LNCaP clone FGC (cell line): ENCODE measurements around the gene STK24.

ENCODE experiments used
- DNase-seq: peaks from one replicate; pipeline ENCODE4 v3.0.0-alpha.2; 2011; ENCODE audit warnings: low read depth
- H3K4me3 ChIP-seq: 2 replicates; pipeline ENCODE4 v1.5.1; 2011; ENCODE audit warnings: mild to moderate bottlenecking, low read depth, low read length, control low read depth
- CTCF ChIP-seq: IDR thresholded peaks from 2 replicates; pipeline ENCODE4 v1.5.1; 2012; ENCODE audit warnings: mild to moderate bottlenecking; ENCODE audit not compliant: control insufficient read depth, insufficient read depth; ENCODE audit errors: extremely low read depth

STK24 gene

GRCh38 chr13:98586400-98587345 lies 9.8 kb upstream of the STK24 start:
- TF ChIP-seq CTCF: no peak
- no peak overlapping the region for H3K4me3 ChIP-seq
- DNase-seq: no peak

- DNase-seq: no peak
- no peak overlapping the region for H3K4me3 ChIP-seq
- TF ChIP-seq CTCF: no peak
These were observed 9.0 kb upstream of the STK24 start for GRCh38 chr13:98585946-98586345.

- no peak for TF ChIP-seq CTCF
- no peak overlapping the region for H3K4me3 ChIP-seq
- DNase-seq: no peak
These were observed 8.5 kb upstream of the STK24 start for GRCh38 chr13:98585398-98585754.

- no peak for TF ChIP-seq CTCF
- no peak overlapping the region for H3K4me3 ChIP-seq
These were observed 7.9 kb upstream of the STK24 start for GRCh38 chr13:98584668-98585397.

GRCh38 chr13:98582947-98583346 lies 6.0 kb upstream of the STK24 start:
- no peak for DNase-seq
- H3K4me3 ChIP-seq: no peak overlapping the region
- TF ChIP-seq CTCF: no peak

More at GRCh38 chr13:98584668-98585397, 7.9 kb upstream of the STK24 start:
- no peak for DNase-seq

- no peak for DNase-seq
- no peak overlapping the region for H3K4me3 ChIP-seq
- no peak for TF ChIP-seq CTCF
These were observed 5.2 kb upstream of the STK24 start for GRCh38 chr13:98581971-98582702.
